Medulla oblongata (tissue), 1 donor: ENCODE results near the gene UFSP2.

Experiments
- DNase-seq: peaks from one replicate; pipeline ENCODE4 v3.0.0-alpha.2; 2015; ENCODE audit errors: extremely low spot score

UFSP2 gene

GRCh38 chr4:185426960-185427688 lies 1.4 kb upstream of the UFSP2 start:
- no peak for DNase-seq

- peak; percentile 48 for DNase-seq
Observed at GRCh38 chr4:185424905-185425646, 688 bp downstream of the UFSP2 start.

- no peak for DNase-seq
Observed at GRCh38 chr4:185421366-185422124, 4.2 kb downstream of the UFSP2 start.

- DNase-seq, result no peak
Observed at GRCh38 chr4:185416955-185417354, 8.8 kb downstream of the UFSP2 start.

GRCh38 chr4:185412412-185412811 lies 13.4 kb downstream of the UFSP2 start:
- no peak for DNase-seq

GRCh38 chr4:185411849-185412248 lies 13.9 kb downstream of the UFSP2 start:
- DNase-seq, result no peak

- no peak for DNase-seq
Observed at GRCh38 chr4:185408432-185408831, 17.3 kb downstream of the UFSP2 start.

GRCh38 chr4:185405296-185405999 lies 20.3 kb downstream of the UFSP2 start:
- DNase-seq, result no peak

GRCh38 chr4:185404031-185404430 lies 21.7 kb downstream of the UFSP2 start:
- no peak for DNase-seq

GRCh38 chr4:185399466-185399865 lies 26.3 kb downstream of the UFSP2 start:
- DNase-seq, result peak; percentile 43

- DNase-seq, result peak; percentile 27
Observed at GRCh38 chr4:185398618-185399017, 27.1 kb downstream of the UFSP2 start.

- peak; percentile 47 for DNase-seq
Observed at GRCh38 chr4:185396724-185397385, 28.9 kb downstream of the UFSP2 start, which contains the start of gene ANKRD37. TSS of gene ANKRD37 (plus strand) at chr4:185396841. CDS start at chr4:185396924, 83 bp downstream.

GRCh38 chr4:185395956-185396723 lies 29.6 kb downstream of the UFSP2 start:
- peak; percentile 99 for DNase-seq

GRCh38 chr4:185395238-185395955 lies 30.4 kb downstream of the UFSP2 start, which contains the start of gene LRP2BP:
TSS of gene LRP2BP (minus strand) at chr4:185395924. CDS start at chr4:185378186, 17,738 bp downstream.
- peak; percentile 98 for DNase-seq

- DNase-seq, result peak; percentile 57
Observed at GRCh38 chr4:185394568-185395237, 31.1 kb downstream of the UFSP2 start.

- no peak for DNase-seq
Observed at GRCh38 chr4:185392156-185392555, 33.6 kb downstream of the UFSP2 start.

- DNase-seq, result no peak
Observed at GRCh38 chr4:185390941-185391340, 34.8 kb downstream of the UFSP2 start.

GRCh38 chr4:185387957-185388356 lies 37.8 kb downstream of the UFSP2 start:
- DNase-seq, result no peak

GRCh38 chr4:185384930-185385331 lies 40.8 kb downstream of the UFSP2 start:
- no peak for DNase-seq
